H9 (cell line): ENCODE results near the gene RFFL. TPM values are rescaled to one million over a fixed set of nuclear protein-coding genes. Genes with fewer than 3 reads are reported as not detected.

ENCODE experiments used
- DNase-seq: peaks from one replicate; pipeline ENCODE4 v3.0.0-alpha.2; 2017
- H2AFZ ChIP-seq: one replicate; pipeline ENCODE4 v1.6.1; 2013; ENCODE audit warnings: mild to moderate bottlenecking, low read length, control low read depth, moderate library complexity
- H2AK5ac ChIP-seq: 2 replicates; pipeline ENCODE4 v1.6.1; 2013; ENCODE audit warnings: low read length, control low read depth, mixed read lengths; ENCODE audit not compliant: insufficient read length
- H2BK120ac ChIP-seq: one replicate; pipeline ENCODE4 v1.6.1; 2013; ENCODE audit warnings: low read depth, mild to moderate bottlenecking, low read length, control low read depth, inconsistent platforms; ENCODE audit not compliant: poor library complexity, severe bottlenecking
- H2BK12ac ChIP-seq: 2 replicates; pipeline ENCODE4 v1.6.1; 2013; ENCODE audit warnings: low read length, control low read depth, mixed read lengths, low read depth; ENCODE audit not compliant: insufficient read length
- H2BK15ac ChIP-seq: 2 replicates; pipeline ENCODE4 v1.6.1; 2013; ENCODE audit warnings: low read depth, low read length, control low read depth
- H2BK20ac ChIP-seq: one replicate; pipeline ENCODE4 v1.6.1; 2013; ENCODE audit warnings: low read depth, mild to moderate bottlenecking, low read length, control low read depth, inconsistent platforms; ENCODE audit not compliant: poor library complexity, severe bottlenecking
- H2BK5ac ChIP-seq: 2 replicates; pipeline ENCODE4 v1.6.1; 2013; ENCODE audit warnings: low read length, control low read depth, mixed read lengths; ENCODE audit not compliant: insufficient read length
- H3K14ac ChIP-seq: 2 replicates; pipeline ENCODE4 v1.6.1; 2013; ENCODE audit warnings: low read length, control low read depth; ENCODE audit not compliant: insufficient read depth
- H3K18ac ChIP-seq: 2 replicates; pipeline ENCODE4 v1.6.1; 2013; ENCODE audit warnings: low read depth, mild to moderate bottlenecking, mixed read lengths, low read length, control low read depth; ENCODE audit not compliant: insufficient read length
- H3K23ac ChIP-seq: 2 replicates; pipeline ENCODE4 v1.6.1; 2013; ENCODE audit warnings: low read length, control low read depth, mixed read lengths, low read depth; ENCODE audit not compliant: insufficient read length
- H3K23me2 ChIP-seq: 2 replicates; pipeline ENCODE4 v1.6.1; 2013; ENCODE audit warnings: low read depth, mild to moderate bottlenecking, mixed read lengths, low read length, control low read depth; ENCODE audit not compliant: insufficient read length, poor library complexity, severe bottlenecking
- H3K27ac ChIP-seq: 2 replicates; pipeline ENCODE4 v1.5.1; 2013; ENCODE audit warnings: low read length, control low read depth, mixed read lengths, low read depth; ENCODE audit not compliant: insufficient read length
- H3K27me3 ChIP-seq: 2 replicates; pipeline ENCODE4 v1.6.1; 2013; ENCODE audit warnings: low read length, control low read depth, inconsistent platforms; ENCODE audit not compliant: insufficient read depth
- H3K4ac ChIP-seq: 2 replicates; pipeline ENCODE4 v1.6.1; 2013; ENCODE audit warnings: low read depth, mild to moderate bottlenecking, control low read depth, inconsistent platforms, low read length, moderate library complexity
- H3K4me1 ChIP-seq: 2 replicates; pipeline ENCODE4 v1.6.1; 2013; ENCODE audit warnings: low read length, control low read depth, inconsistent platforms; ENCODE audit not compliant: insufficient read depth
- H3K4me2 ChIP-seq: 2 replicates; pipeline ENCODE4 v1.6.1; 2013; ENCODE audit warnings: low read length, control low read depth, mixed read lengths; ENCODE audit not compliant: insufficient read length, insufficient read depth
- H3K56ac ChIP-seq: 2 replicates; pipeline ENCODE4 v1.6.1; 2013; ENCODE audit warnings: low read depth, mild to moderate bottlenecking, mixed read lengths, low read length, control low read depth; ENCODE audit not compliant: insufficient read length
- H3K79me1 ChIP-seq: 2 replicates; pipeline ENCODE4 v1.6.1; 2013; ENCODE audit warnings: low read depth, mild to moderate bottlenecking, moderate library complexity, low read length, control low read depth, inconsistent platforms; ENCODE audit not compliant: insufficient read depth, poor library complexity, severe bottlenecking
- H3K79me2 ChIP-seq: 2 replicates; pipeline ENCODE4 v1.6.1; 2013; ENCODE audit warnings: low read length, control low read depth, inconsistent platforms; ENCODE audit not compliant: insufficient read depth
- H3K9ac ChIP-seq: 2 replicates; pipeline ENCODE4 v1.6.1; 2013; ENCODE audit warnings: low read length, control low read depth, mixed read lengths; ENCODE audit not compliant: insufficient read length; ENCODE audit errors: extremely low read depth
- H3K9me3 ChIP-seq: one replicate; pipeline ENCODE4 v1.6.1; 2013; ENCODE audit warnings: low read depth, low read length, inconsistent platforms; ENCODE audit not compliant: control insufficient read depth
- H3T11ph ChIP-seq: one replicate; pipeline ENCODE4 v1.6.1; 2013; ENCODE audit warnings: mild to moderate bottlenecking, low read length, control low read depth, inconsistent platforms
- H4K20me1 ChIP-seq: one replicate; pipeline ENCODE4 v1.6.1; 2013; ENCODE audit not compliant: control insufficient read depth, insufficient read length, insufficient read depth
- H4K5ac ChIP-seq: 2 replicates; pipeline ENCODE4 v1.6.1; 2013; ENCODE audit warnings: low read depth, mild to moderate bottlenecking, mixed read lengths, low read length, control low read depth; ENCODE audit not compliant: insufficient read length
- H4K8ac ChIP-seq: replicated peaks from 2 replicates; pipeline ENCODE4 v1.6.1; 2013; ENCODE audit warnings: low read length, control low read depth, mixed read lengths, low read depth; ENCODE audit not compliant: insufficient read length
- H4K91ac ChIP-seq: 2 replicates; pipeline ENCODE4 v1.6.1; 2013; ENCODE audit warnings: low read depth, mild to moderate bottlenecking, moderate library complexity, mixed read lengths, low read length, control low read depth; ENCODE audit not compliant: insufficient read length
- H3K27ac Mint-ChIP-seq, 3 experiments: 2 replicates in 2 of 3; 3 replicates in 1 of 3; pipeline ENCODE4 v1.8.0; 2020 to 2021; ENCODE audit warnings: mixed read lengths in 3 of 3, mild to moderate bottlenecking in 1 of 3, moderate library complexity in 1 of 3
- H3K27me3 Mint-ChIP-seq: 2 replicates; pipeline ENCODE4 v1.8.0; 2021; ENCODE audit warnings: low read depth, mild to moderate bottlenecking, moderate library complexity, mixed read lengths
- H3K36me3 Mint-ChIP-seq, 3 experiments: 2 replicates in 2 of 3; 3 replicates in 1 of 3; pipeline ENCODE4 v1.8.0; 2020 to 2021; ENCODE audit warnings: low read depth in 3 of 3, mixed read lengths in 3 of 3; ENCODE audit not compliant: insufficient read depth in 1 of 3
- H3K4me1 Mint-ChIP-seq, 2 experiments: 2 replicates each; pipeline ENCODE4 v1.8.0; 2020; ENCODE audit warnings: mixed read lengths in 2 of 2
- H3K4me3 Mint-ChIP-seq, 2 experiments: 2 replicates in 1 of 2; 3 replicates in 1 of 2; pipeline ENCODE4 v1.8.0; 2020 to 2021; ENCODE audit warnings: mild to moderate bottlenecking in 2 of 2, mixed read lengths in 2 of 2, moderate library complexity in 1 of 2
- H3K9me3 Mint-ChIP-seq, 2 experiments: 2 replicates in 1 of 2; 3 replicates in 1 of 2; pipeline ENCODE4 v1.8.0; 2020; ENCODE audit warnings: mild to moderate bottlenecking in 2 of 2, mixed read lengths in 2 of 2, moderate library complexity in 1 of 2
- CTCF ChIP-seq: fragments of 200-600 bp; sonication (generic); conservative IDR thresholded peaks from 3 replicates; pipeline ENCODE4 v1.8.0; 2021; ENCODE audit warnings: antibody characterized with exemption, mild to moderate bottlenecking
- WGBS: extraction: QIAGEN DNeasy Blood & Tissue Kit; methylation state at CpG from one replicate; pipeline ENCODE4 v1.1.7; 2013; ENCODE audit warnings: missing lambda C conversion rate, low lambda C conversion rate, mixed read lengths; ENCODE audit not compliant: insufficient read length; ENCODE audit errors: extremely low coverage; 5-methylcytosine and 5-hydroxymethylcytosine counted together
- total RNA-seq: library from RNA; stranded (reverse); gene quantifications from 2 replicates; pipeline ENCODE4 v1.2.1, GENCODE V29; 2021

Gene RFFL
- total RNA-seq, 1 experiment from 2014 or later: 21.1 TPM

- Histone ChIP-seq H3K27ac (no peak overlapping the region), H3K27me3 (no peaks in the 10 kb centered on the region), H3K79me1 (no peaks in the 10 kb centered on the region), H3T11ph (no peak overlapping the region), H2AFZ (no peak overlapping the region), H4K20me1 (no peaks in the 10 kb centered on the region), H2BK20ac (no peak overlapping the region), H3K79me2 (no peaks in the 10 kb centered on the region), H3K23me2 (no peaks in the 10 kb centered on the region), H4K5ac (no peak overlapping the region), H2BK12ac (no peak overlapping the region), H3K14ac (no peak overlapping the region), H3K4me1 (no peaks in the 10 kb centered on the region), H3K23ac (no peak overlapping the region), H2AK5ac (no peak overlapping the region), H4K8ac (no peak overlapping the region), H3K56ac (no peak overlapping the region), H3K4me2 (no peak overlapping the region), H3K9me3 (no peaks in the 10 kb centered on the region), H2BK120ac (no peak overlapping the region), H3K9ac (no peak overlapping the region), H4K91ac (no peak overlapping the region), H3K18ac (no peak overlapping the region), H3K4ac (no peak overlapping the region), H2BK15ac (no peak overlapping the region), H2BK5ac (no peak overlapping the region)
- Mint-ChIP-seq H3K36me3 (no peaks in the 10 kb centered on the region), H3K4me1 (no peaks in the 10 kb centered on the region; a peak in 1 of 4 replicates), H3K9me3 (no peaks in the 10 kb centered on the region), H3K27me3 (no peaks in the 10 kb centered on the region), H3K4me3 (no peak overlapping the region), H3K27ac (no peak overlapping the region)
- TF ChIP-seq CTCF: no peak
- DNase-seq: no peak
- WGBS: no CpG with 5 or more reads among the region's 5 CpGs
Measured at GRCh38 chr17:35073991-35074627, 10.6 kb upstream of the RFFL start.
